GM21423 (cell line): ENCODE data around the gene MKNK1.

ENCODE experiments used
- ATAC-seq: cut with Tn5 transposase; IDR thresholded peaks from one replicate; pipeline ENCODE4 v1.9.1; 2021; ENCODE audit warnings: mild to moderate bottlenecking, moderate library complexity; ENCODE audit not compliant: unreplicated experiment

MKNK1 gene

DNA sequence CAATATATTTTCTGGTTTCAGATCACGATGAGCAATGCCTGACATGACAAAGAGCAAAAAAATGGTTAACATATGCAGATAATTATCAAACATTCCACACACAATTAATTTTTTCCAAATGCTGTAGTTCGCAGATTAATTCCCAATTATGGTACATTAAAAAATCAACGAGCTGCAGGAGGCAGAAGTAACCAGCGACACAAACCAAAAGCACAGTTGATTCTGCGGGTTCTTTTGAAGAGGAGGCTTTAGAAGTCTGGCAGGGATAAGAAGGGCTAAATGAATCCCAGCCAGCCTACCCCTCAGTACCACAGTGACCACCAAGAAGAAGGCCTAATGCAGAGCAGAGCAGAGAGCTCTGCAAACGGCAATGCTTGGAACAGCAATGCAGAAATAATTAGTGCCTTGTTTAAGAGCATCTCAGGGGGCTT, 35.6 kb downstream of the MKNK1 start:
- no peak for ATAC-seq

DNA sequence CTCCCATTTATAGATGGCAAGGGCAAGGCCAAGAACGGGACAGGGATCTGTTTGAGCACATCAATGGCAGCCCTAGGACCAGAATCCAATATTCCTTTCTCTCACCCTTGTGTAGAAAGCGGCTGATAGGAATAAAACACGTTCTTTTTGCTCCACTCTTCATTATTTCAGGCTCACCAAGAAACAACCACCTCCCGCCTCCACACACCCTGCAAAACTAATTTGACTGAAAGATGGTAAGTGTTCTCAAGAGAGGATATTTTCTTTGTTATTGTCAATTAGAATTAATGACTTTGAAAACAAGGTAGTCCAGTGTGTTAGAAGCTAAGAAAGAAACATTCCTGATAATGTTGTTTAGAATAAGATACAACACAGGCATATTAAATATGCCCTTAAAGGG, 40.7 kb downstream of the MKNK1 start:
- no peak for ATAC-seq

DNA sequence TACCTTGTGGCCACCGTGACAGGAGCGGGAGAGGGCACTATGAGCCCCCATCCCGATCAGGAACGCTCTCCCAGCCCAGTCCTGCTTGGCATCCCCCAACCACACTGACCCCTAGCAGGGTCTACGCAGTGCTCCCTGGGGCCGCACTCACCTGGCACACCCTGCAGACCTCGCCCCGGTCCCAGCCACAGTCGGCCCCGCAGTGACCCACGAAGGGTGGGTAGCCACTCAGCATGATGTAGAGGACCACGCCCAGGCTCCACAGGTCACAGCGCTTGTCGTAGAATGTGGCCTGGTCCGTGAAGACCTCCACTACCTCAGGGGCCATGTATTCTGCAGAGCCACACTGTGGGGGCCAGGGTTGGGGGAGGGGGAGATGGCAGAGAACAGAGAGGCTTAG, 41.6 kb downstream of the MKNK1 start:
- no peak for ATAC-seq

DNA sequence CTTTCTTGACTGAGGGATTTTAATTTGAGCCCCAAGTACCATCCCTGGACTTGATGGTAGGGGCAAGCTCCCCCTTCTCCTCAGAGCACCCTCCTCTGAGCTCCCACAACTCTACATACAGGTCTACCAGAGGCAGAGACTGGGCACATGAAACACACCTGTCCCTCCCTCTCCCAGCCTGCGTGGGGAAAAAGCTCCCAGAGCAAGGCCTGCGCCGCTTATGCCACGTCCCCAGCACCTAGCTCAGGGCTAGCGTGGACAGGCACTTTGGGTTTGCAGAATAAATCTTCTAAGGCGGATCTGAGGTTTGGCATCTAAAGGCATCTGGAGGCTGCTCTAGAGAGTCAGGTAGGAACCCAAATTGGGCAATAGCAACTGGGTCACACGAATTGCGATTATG, 45.1 kb downstream of the MKNK1 start:
- ATAC-seq = no peak

DNA sequence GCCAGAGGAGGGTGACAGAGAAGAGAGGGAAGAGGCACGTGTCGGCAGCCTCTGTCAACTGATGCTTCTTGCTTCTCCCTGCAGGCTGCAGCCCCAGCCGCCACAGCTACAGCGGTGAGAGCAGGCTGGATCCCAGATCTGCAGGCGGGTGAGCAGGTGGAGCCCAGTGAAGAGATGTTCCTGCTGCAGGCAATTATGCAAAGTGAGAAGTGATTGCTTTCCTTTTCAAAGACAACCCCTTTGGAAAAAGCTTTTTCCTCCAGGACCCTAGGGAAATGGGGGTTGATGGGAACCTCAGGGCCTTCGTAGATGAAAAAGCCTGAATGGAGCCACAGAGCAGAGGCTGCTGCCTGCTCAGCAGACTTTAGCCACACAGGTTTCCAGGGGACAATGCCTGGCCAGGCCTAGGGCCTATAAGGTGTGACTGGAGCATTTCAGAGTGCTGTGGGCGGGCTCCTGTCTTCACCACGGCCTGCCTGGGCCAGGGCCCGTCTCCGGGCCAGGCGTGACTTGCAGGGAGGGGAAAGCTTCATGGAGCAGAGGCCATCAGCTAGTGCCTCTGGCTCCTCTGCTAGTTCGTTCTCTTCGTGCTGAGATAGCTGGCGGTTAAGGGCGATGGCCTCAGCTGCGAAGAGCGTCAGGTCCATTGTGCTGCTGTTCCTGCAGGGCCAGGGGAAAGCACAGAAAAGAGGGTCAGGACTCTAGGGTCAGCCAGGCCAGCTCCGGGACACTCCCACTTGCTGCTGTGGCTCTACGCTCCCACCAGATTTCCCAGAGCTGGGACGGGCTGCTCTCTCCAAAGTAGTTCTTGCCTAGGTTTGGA, 45.7 kb downstream of the MKNK1 start:
- ATAC-seq = no peak

GRCh38 chr1:46557403-46557802, 46.7 kb downstream of the MKNK1 start:
- ATAC-seq = no peak

DNA sequence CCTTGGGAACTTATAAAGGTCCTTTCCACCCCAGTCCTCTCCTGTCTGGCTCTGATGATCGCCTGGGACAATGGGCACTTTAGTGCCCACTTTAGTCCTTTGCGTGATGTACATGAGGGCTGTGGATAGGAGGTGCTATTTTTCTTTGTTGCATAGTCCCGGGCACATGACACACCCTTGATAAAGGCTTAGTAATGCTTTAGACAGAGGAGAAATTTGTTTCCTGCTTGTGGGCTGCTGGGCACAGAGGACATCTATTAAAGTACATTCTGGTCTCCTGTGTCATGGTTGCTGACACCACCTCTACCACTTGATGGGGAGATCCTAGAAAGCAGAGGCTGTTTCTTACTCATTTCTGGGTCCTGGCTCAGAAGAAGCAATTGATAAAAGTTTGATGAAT, 47.2 kb downstream of the MKNK1 start:
- no peak for ATAC-seq

DNA sequence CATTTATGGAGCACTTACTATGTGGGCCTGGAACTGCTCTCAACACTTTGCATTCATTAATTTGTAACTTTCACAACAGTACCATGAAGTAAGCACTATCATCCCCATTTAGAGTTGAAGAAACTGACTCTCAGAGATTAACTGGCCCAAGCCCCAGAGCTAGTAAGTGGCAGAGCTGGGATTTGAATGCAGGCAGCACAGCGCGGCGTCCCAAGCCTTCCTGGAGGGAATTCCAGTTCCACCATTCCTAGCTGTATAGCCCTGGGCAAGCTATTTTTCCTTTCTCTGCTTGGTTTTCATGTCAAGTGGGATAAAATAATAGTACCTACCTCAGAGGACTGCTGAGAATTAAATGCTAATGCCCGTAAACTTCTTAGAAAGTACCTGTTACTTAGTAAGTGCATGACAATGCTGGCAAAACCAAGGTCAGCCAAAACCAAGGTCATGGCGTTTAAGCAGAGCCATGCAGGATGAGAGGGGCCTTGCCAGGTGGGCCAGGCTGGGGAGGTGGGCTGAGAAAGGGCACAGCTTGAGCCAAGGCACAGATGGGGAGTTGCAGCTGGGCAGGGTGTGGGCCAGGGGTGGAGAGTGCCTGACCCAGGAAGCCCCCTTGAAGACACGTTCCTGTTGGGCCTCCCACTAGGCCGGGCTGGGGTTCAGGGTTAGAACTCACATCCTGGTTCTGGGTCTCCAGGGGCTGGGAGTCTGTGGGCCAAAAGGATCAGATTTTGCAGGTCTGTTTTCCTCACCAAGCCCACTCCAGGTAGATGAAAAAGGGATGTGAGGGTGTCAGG, 48.0 kb downstream of the MKNK1 start:
- ATAC-seq = no peak

GRCh38 chr1:46554597-46555381, 49.3 kb downstream of the MKNK1 start:
- no peak for ATAC-seq

DNA sequence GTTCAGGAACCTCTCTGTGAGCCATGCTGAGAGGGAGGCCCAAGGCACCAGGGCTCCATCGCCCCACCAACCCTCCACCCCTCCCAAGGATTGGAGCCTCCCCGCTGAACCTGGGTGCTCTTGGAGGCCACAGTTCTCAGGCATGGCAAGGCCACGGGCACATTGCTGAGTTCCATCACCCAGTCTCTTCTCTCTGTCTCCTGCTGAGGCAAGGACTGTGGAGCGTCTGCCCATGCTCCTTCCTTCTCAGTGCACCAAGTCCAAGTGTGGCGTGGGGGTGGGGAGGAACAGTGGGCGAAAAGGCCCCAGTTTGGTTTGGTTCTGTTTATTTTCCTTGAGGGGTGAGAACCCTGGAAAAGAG, 49.9 kb downstream of the MKNK1 start:
- no peak for ATAC-seq

DNA sequence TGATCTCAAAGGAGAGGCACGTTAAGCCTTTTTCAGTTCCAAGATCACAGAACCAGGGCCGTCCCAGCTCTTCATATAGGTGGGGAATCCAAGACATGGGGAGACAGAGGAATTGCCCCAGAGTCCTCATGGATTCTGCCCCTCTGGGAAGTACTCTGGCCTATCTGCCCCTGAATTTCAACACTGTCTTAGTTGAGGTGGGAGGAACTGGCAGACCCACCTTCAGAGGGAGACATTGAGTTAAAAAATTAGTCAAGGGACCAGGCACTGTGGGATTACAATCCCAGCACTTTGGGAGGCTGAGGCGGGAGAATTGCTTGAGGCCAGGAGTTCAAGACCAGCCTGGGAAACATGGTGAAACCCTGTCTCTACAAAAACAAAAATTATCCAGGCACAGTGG, 50.6 kb downstream of the MKNK1 start:
- ATAC-seq = no peak

DNA sequence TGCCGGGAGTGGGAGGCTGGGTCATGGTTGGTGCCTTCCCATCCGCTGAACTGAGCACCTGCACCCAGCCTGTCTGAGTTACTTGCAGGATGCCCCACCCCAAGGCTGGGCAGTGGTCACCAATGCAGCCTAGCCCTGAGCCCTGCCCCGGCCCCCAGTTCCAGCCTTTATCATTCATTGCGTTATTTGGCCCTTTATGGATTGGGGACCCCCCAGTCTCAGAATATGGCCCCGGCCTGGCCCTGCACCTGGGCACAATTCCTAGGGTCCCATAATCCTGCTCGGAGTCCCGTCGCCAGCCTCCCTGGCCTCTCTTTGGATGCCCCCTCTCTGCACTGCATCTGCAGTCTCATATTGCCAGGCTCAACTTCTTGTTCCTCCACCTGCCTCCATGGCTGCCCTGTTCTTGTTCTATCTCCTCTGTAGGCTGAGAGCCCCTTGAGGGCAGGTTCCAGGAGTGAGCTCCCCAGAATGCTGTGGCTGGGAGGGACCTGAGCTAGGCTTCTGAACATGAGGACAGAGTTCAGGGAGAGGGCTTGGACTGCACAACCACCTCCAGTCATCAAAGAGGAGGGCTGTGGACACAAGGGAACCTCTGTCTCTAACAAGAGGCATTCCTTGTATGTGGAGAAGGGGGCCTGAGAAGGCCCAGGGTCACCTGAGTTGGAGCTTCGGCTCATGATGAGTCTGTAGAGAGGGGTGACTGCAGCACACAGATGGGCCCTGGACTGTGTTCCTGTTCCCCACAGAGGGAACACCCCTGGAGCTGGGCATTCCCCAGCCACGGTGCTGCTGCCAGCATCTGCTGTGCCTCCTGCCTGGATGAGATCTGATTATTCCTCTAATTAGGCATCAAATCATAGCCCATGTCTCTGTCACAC, 51.5 kb downstream of the MKNK1 start:
- no peak for ATAC-seq

- ATAC-seq = no peak
Observed at GRCh38 chr1:46551597-46552095, 52.4 kb downstream of the MKNK1 start, which contains the start of gene KNCN. Gene KNCN, minus strand, starts transcription at chr1:46551647. Its CDS starts 432 bp downstream, at chr1:46551215.

DNA sequence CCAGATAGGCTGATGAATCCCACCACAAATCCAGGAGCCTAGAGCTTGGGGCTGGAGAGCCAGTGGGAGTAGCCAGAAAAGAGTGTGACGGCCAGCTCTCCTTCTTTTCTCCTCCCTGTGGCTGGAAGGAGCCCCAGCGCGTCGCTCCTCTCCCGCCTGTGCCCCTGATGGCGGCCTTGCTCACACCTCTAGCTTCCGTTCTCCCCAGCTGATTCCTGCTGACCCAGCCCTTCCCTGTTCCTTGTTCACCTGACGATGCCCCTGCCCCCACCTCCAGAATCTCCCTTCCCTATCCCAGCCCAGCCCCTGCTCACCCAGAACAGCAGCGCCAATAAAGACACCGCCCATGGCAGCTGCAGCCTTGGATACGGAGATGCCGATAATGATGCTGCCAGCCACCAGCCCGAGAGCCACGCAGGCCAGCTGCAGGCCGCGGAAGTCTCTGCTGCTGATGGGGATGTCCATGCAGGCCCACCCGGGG, 53.3 kb downstream of the MKNK1 start:
- ATAC-seq = no peak

- no peak for ATAC-seq
Observed at GRCh38 chr1:46549697-46550681, 54.1 kb downstream of the MKNK1 start.

GRCh38 chr1:46547481-46548383, 56.3 kb downstream of the MKNK1 start:
- ATAC-seq = no peak

DNA sequence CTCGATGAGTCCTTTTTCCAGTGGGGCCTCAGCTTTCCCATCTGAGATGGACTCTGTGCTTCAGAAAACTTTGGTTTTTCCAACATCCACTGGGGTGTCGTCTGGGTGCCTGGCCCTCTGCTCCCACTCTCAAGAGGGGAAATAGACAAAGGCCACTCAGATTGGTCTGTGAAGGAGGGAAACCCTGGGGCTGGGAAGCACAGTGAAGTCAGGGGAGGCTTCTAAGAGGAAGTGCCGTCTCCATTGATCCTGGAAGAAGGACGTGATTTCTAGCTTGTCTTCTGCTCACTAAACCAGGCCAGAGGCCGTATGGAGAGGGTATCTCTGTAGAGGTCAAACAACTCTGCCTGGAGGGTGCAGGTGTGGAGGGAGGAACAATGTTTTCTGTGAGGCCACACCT, 57.9 kb downstream of the MKNK1 start:
- ATAC-seq = no peak

GRCh38 chr1:46545784-46546183, 58.3 kb downstream of the MKNK1 start:
- ATAC-seq = no peak
